ENCODE data around the gene FSD2.
"Not testable (repeated sequence)": the region's sequence is repeated elsewhere in the genome, so short reads cannot be mapped to it uniquely, and the experiment has no call there.

Gene FSD2

GRCh38 chr15:82831894-82832600, 26.2 kb upstream of the FSD2 start:
- DNase-seq (ENCODE audit: low read depth) = no peak

GRCh38 chr15:82830427-82831173, 24.7 kb upstream of the FSD2 start:
- DNase-seq (ENCODE audit: low read depth) = no peak

GRCh38 chr15:82829234-82829633, 23.4 kb upstream of the FSD2 start:
- no peak for DNase-seq (ENCODE audit: low read depth)

GRCh38 chr15:82828075-82828474, 22.2 kb upstream of the FSD2 start:
- no peak for DNase-seq (ENCODE audit: low read depth)

GRCh38 chr15:82823049-82823448, 17.2 kb upstream of the FSD2 start:
- no peak for DNase-seq (ENCODE audit: low read depth)

- DNase-seq (ENCODE audit: low read depth) = not testable (repeated sequence)
Measured at GRCh38 chr15:82821851-82822250, 16.0 kb upstream of the FSD2 start.

GRCh38 chr15:82821396-82821795, 15.5 kb upstream of the FSD2 start:
- not testable (repeated sequence) for DNase-seq (ENCODE audit: low read depth)

GRCh38 chr15:82820128-82820527, 14.3 kb upstream of the FSD2 start:
- DNase-seq (ENCODE audit: low read depth) = no peak

GRCh38 chr15:82812994-82813393, 7.1 kb upstream of the FSD2 start:
- no peak for DNase-seq (ENCODE audit: low read depth)

- DNase-seq (ENCODE audit: low read depth) = no peak
Measured at GRCh38 chr15:82810890-82811426, 5.1 kb upstream of the FSD2 start.

GRCh38 chr15:82810061-82810889, 4.4 kb upstream of the FSD2 start:
- no peak for DNase-seq (ENCODE audit: low read depth)

- DNase-seq (ENCODE audit: low read depth) = peak; percentile 98
Measured at GRCh38 chr15:82809308-82810060, 3.6 kb upstream of the FSD2 start, which contains the start of gene WHAMM. WHAMM (plus strand) TSS chr15:82809628; CDS start chr15:82809727, 99 bp downstream.

- no peak for DNase-seq (ENCODE audit: low read depth)
Measured at GRCh38 chr15:82808634-82809041, 2.8 kb upstream of the FSD2 start.

- no peak for DNase-seq (ENCODE audit: low read depth)
Measured at GRCh38 chr15:82807920-82808633, 2.2 kb upstream of the FSD2 start.

- no peak for DNase-seq (ENCODE audit: low read depth)
Measured at GRCh38 chr15:82804575-82804949, 1.3 kb downstream of the FSD2 start.

GRCh38 chr15:82803793-82804574, 1.9 kb downstream of the FSD2 start:
- no peak for DNase-seq (ENCODE audit: low read depth)

GRCh38 chr15:82802497-82802896, 3.4 kb downstream of the FSD2 start:
- no peak for DNase-seq (ENCODE audit: low read depth)

- no peak for DNase-seq (ENCODE audit: low read depth)
Measured at GRCh38 chr15:82799183-82799841, 6.6 kb downstream of the FSD2 start.

GRCh38 chr15:82798531-82799166, 7.2 kb downstream of the FSD2 start:
- DNase-seq (ENCODE audit: low read depth) = no peak
